NCI-H1436 (cell line): ENCODE data around the gene PUM1.
"Not testable (repeated sequence)": the region's sequence is repeated elsewhere in the genome, so short reads cannot be mapped to it uniquely, and the experiment has no call there.

ENCODE experiments used
- DNase-seq: peaks from one replicate; lab custom pipeline; 2025; lab: John Stamatoyannopoulos, UW

Gene PUM1

GRCh38 chr1:31062867-31063380 is 2.6 kb downstream of the PUM1 start:
- DNase-seq, result no peak

- not testable (repeated sequence) for DNase-seq
Measured at GRCh38 chr1:31062162-31062866, 3.2 kb downstream of the PUM1 start.

GRCh38 chr1:31058012-31058411 is 7.5 kb downstream of the PUM1 start:
- no peak for DNase-seq

- DNase-seq, result no peak
Measured at GRCh38 chr1:31055953-31056352, 9.6 kb downstream of the PUM1 start.

GRCh38 chr1:31055501-31055900 is 10.0 kb downstream of the PUM1 start:
- DNase-seq, result no peak

GRCh38 chr1:31054958-31055481 is 10.5 kb downstream of the PUM1 start:
- no peak for DNase-seq

- DNase-seq, result no peak
Measured at GRCh38 chr1:31054349-31054748, 11.2 kb downstream of the PUM1 start.

GRCh38 chr1:31052613-31053012 is 12.9 kb downstream of the PUM1 start:
- DNase-seq, result not testable (repeated sequence)

- no peak for DNase-seq
Measured at GRCh38 chr1:31051611-31052010, 13.9 kb downstream of the PUM1 start.

GRCh38 chr1:31047507-31047906 is 18.0 kb downstream of the PUM1 start:
- DNase-seq, result not testable (repeated sequence)

GRCh38 chr1:31043631-31044030 is 21.9 kb downstream of the PUM1 start:
- no peak for DNase-seq

GRCh38 chr1:31042656-31043055 is 22.9 kb downstream of the PUM1 start:
- no peak for DNase-seq

GRCh38 chr1:31041529-31041928 is 24.0 kb downstream of the PUM1 start:
- no peak for DNase-seq

GRCh38 chr1:31040038-31040437 is 25.5 kb downstream of the PUM1 start:
- DNase-seq, result no peak

GRCh38 chr1:31038935-31039334 is 26.6 kb downstream of the PUM1 start:
- DNase-seq, result not testable (repeated sequence)

- DNase-seq, result no peak
Measured at GRCh38 chr1:31038360-31038759, 27.2 kb downstream of the PUM1 start.

- no peak for DNase-seq
Measured at GRCh38 chr1:31036749-31037500, 28.6 kb downstream of the PUM1 start.

- no peak for DNase-seq
Measured at GRCh38 chr1:31033598-31033997, 31.9 kb downstream of the PUM1 start.

- DNase-seq, result no peak
Measured at GRCh38 chr1:31032266-31032665, 33.3 kb downstream of the PUM1 start.

GRCh38 chr1:31031330-31032143 is 34.0 kb downstream of the PUM1 start:
- DNase-seq, result no peak

- no peak for DNase-seq
Measured at GRCh38 chr1:31029026-31029425, 36.5 kb downstream of the PUM1 start.
